Tibial nerve (tissue), 3 donors: ENCODE measurements around the gene STK38L.

Experiments used
- POLR2A ChIP-seq, 2 donors: fragments of 450-650 bp; IDR thresholded peaks; one replicate each; pipeline ENCODE4 v1.6.1; 2017; ENCODE audit warnings: antibody characterized with exemption in 2 of 2, mild to moderate bottlenecking in 2 of 2, moderate library complexity in 2 of 2
- TF ChIP-seq, protein P1 (sequence below), 5 experiments: fragments of 200-600 bp in 3 of 5; fragments of 450-650 bp in 2 of 5; sonication (generic) in 3 of 5; IDR thresholded peaks; one replicate each; pipeline ENCODE4 v1.5.1; 2016 to 2019; ENCODE audit warnings: antibody characterized with exemption in 5 of 5, mild to moderate bottlenecking in 3 of 5, moderate library complexity in 2 of 5

DNA sequence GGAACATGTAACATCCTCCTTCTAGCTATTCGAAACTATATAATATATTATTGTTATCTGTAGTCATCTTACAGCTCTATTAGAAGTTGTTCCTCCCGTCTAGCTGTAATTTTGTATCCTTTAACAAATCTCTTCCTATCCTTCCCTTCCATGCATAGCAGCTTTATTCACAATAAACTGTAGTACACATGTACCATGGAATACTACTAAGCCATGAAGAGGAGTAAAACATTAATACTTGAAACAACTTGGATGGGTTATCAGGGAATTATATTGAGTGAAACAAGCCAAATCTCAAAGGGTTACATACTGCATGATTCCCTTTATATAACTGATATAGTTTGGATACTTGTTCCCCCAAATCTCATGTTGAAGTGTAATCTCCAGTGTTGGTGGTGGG lies 33.9 kb upstream of the STK38L start:
- no peak for TF ChIP-seq POLR2A (IDR thresholded peaks at IDR 0.05)
- TF ChIP-seq, protein P1, sequence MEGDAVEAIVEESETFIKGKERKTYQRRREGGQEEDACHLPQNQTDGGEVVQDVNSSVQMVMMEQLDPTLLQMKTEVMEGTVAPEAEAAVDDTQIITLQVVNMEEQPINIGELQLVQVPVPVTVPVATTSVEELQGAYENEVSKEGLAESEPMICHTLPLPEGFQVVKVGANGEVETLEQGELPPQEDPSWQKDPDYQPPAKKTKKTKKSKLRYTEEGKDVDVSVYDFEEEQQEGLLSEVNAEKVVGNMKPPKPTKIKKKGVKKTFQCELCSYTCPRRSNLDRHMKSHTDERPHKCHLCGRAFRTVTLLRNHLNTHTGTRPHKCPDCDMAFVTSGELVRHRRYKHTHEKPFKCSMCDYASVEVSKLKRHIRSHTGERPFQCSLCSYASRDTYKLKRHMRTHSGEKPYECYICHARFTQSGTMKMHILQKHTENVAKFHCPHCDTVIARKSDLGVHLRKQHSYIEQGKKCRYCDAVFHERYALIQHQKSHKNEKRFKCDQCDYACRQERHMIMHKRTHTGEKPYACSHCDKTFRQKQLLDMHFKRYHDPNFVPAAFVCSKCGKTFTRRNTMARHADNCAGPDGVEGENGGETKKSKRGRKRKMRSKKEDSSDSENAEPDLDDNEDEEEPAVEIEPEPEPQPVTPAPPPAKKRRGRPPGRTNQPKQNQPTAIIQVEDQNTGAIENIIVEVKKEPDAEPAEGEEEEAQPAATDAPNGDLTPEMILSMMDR (IDR thresholded peaks at IDR 0.05) = no peak
